GM18909 (cell line): ENCODE measurements around the gene KCNH6.

Source experiments
- ATAC-seq: cut with Tn5 transposase; IDR thresholded peaks from one replicate; pipeline ENCODE4 v1.9.1; 2021; ENCODE audit warnings: mild to moderate bottlenecking; ENCODE audit not compliant: unreplicated experiment, poor library complexity

Gene KCNH6

GRCh38 chr17:63531022-63531965 is 8.1 kb downstream of the KCNH6 start:
- no peak for ATAC-seq

DNA sequence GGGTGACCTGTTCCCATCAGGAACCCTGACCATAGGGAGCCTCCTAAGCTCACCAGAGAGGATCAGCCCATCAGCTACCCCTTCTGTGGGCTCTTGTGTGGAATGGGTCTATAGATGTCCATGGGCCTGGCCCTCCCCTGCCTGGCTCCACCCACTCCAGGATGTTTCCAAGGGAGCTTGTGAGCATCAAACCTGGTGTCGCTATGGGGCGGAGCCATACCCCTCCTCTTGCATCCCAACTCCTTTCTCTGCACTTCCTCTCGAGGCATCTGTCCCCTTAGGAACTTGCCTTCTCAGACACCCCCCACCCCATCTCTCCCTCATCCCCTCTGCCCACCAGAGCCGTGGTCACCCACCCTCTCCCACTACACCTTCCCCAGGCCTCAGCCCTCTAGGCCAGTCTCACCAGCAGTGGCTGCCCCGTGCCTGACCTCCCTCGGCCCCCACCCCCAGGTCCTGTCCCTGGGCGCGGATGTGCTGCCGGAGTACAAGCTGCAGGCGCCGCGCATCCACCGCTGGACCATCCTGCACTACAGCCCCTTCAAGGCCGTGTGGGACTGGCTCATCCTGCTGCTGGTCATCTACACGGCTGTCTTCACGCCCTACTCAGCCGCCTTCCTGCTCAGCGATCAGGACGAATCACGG is 10.4 kb downstream of the KCNH6 start:
- ATAC-seq: no peak

- no peak for ATAC-seq
Measured at GRCh38 chr17:63534078-63534570, 11.0 kb downstream of the KCNH6 start.

DNA sequence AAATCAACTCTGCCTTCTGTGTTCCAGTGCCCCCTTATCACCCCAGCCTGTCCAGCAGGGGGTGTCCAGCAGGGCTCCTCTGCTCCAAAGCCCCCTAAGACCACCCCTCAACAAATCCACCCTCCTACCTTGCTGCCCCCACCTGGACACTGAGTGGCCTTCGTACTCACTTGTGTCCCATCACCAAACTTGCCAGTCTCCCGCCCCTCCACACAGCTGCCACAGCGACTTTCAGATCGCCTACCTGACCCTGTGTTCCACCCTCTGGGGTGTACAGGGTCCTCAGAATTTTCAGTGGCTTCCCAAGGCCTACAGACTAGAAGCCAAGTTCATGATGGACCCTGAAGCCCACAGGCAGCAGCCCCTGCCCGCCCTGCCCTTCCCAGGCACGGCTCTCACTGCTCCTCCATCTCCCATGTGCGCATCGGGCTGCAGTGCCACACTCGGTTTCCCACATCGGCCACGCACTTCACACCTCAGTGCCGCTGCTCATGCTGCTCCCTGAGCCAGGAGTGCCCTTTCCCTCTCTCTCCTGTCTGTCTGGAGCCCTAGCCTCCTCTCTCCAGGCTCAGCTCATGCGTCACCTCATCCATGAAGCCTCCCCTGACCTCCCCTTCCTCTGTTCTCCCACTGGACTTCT is 11.8 kb downstream of the KCNH6 start:
- no peak for ATAC-seq

- ATAC-seq: no peak
Measured at GRCh38 chr17:63535640-63536039, 12.5 kb downstream of the KCNH6 start.

DNA sequence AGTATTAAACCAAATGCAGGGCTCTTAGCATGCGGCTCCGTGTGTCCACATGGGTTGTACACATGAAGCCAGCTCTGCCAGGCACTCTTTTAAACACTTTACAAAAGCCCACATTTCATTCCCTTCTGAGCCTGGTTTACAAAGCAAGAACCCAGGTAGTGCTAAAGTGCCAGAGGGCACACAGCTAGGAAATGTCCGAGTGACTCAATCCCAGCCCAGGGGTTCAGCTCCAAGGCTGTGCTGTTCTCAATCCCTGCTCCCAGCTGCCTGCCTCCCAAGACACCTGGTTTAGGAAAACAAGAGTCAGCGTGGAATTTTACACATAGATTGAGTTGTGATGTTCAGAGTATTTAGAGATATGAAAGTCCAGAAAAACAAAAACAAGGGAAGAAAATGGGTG is 13.8 kb downstream of the KCNH6 start:
- no peak for ATAC-seq

DNA sequence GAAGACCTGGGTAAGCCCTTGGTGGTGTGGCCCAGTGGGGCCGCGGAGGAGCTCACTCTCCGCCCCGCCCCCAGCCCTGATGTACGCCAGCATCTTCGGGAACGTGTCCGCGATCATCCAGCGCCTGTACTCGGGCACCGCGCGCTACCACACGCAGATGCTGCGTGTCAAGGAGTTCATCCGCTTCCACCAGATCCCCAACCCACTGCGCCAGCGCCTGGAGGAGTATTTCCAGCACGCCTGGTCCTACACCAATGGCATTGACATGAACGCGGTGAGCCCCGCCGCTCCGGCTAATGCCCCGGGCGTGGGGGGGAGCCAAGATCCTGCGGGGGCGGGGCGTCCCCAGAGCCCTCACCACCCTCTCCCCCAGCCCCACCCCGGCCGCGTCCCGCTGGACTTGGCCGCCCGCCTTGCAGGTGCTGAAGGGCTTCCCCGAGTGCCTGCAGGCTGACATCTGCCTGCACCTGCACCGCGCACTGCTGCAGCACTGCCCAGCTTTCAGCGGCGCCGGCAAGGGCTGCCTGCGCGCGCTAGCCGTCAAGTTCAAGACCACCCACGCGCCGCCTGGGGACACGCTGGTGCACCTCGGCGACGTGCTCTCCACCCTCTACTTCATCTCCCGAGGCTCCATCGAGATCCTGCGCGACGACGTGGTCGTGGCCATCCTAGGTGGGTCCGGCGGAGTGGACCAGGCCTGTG is 15.0 kb downstream of the KCNH6 start:
- ATAC-seq: no peak

DNA sequence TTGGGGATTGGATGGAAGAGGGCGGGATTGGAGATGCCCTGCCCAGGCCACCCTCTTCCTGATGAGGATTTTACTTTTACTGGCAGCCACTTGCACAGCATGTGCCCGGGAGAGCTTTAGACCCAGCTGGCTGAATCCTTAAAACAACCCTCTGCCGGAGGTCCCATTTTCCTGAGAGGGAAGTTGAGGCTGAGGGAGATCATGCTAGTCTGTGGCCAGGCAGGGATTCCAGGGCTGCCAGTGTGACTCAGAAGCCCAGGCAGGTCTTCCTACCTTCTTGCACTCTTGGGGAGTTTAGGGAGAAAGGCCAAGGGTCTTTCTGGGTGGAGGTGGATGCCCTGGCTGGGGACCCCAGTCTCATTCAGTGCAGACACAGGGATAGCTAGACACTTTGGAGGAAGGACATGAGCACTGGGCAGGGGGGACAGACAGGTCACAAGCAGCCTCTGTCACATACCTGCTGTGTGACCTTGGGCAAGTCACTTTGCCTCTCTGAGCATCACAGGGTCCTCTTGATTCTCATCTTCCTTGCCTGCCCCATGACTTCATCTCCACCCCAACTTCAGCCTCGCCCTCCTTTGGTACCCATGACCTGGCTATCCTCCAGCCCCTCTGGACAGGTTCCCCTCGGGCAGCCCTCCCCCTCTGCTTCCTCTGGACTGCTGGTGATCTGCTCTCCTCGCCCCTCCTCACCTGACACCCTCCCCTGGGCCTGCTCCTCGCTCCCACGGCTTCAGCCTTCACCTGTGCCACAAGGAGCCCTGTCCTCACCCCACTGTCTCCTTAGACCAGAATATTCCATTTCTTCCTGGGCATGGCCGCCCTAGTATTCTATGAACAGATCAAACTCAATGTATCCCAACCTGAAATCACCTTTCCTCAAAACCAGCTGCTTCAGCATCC is 15.8 kb downstream of the KCNH6 start:
- ATAC-seq: no peak

- no peak for ATAC-seq
Measured at GRCh38 chr17:63540590-63540989, 17.4 kb downstream of the KCNH6 start.

- no peak for ATAC-seq
Measured at GRCh38 chr17:63542218-63542545, 19.0 kb downstream of the KCNH6 start.

- ATAC-seq: no peak
Measured at GRCh38 chr17:63542942-63543821, 20.0 kb downstream of the KCNH6 start.

GRCh38 chr17:63543822-63544420 is 20.8 kb downstream of the KCNH6 start:
- ATAC-seq: no peak

- ATAC-seq: no peak
Measured at GRCh38 chr17:63544467-63545301, 21.5 kb downstream of the KCNH6 start.

GRCh38 chr17:63546308-63547082 is 23.3 kb downstream of the KCNH6 start:
- ATAC-seq: no peak

- ATAC-seq: no peak
Measured at GRCh38 chr17:63547083-63547523, 23.9 kb downstream of the KCNH6 start.

DNA sequence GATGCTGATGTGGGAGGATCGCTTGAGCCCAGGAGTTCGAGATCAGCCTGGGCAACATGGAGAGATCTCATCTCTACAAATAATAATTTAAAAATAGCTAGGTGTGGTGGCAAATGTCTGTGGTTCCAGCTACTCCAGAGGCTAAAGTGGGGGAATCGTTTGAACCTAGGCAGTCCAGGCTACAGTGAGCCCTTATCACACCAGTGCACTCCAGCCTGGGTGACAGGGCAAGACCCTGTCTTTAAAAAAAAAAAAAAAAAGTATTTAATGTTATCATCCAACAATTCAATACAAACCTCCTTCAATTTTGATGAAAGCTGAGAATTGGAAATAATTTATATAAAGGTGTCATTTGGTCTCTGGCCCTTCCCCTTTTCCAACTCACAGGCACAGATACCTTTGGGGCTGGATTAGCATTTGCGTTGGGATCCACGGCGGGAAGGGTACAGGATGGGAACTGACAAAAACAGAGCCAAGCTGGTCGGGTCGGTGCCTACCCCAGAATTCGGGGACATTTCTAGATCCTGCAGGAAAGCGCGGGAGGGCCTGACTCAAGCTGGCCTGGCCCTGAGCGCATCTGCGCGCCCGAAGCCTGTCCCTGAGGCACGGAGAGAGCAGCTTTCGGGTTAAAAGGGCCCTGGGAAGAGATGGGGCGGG is 26.3 kb downstream of the KCNH6 start:
- ATAC-seq: peak; percentile 25
